HUES64 (cell line): ENCODE results near the gene NKD1.

Experiments used
- H3K27ac ChIP-seq: 2 replicates; pipeline ENCODE4 v1.7.0; 2013; ENCODE audit warnings: low read depth, low read length, inconsistent platforms
- H3K27me3 ChIP-seq: 2 replicates; pipeline ENCODE4 v1.6.1; 2013; ENCODE audit warnings: mild to moderate bottlenecking, low read length; ENCODE audit not compliant: insufficient read depth
- H3K36me3 ChIP-seq: 2 replicates; pipeline ENCODE4 v1.6.1; 2013; ENCODE audit warnings: mild to moderate bottlenecking, low read length; ENCODE audit not compliant: insufficient read depth
- H3K4me1 ChIP-seq: 2 replicates; pipeline ENCODE4 v1.6.1; 2013; ENCODE audit warnings: mild to moderate bottlenecking, low read length, moderate library complexity; ENCODE audit not compliant: insufficient read depth
- H3K4me3 ChIP-seq: 2 replicates; pipeline ENCODE4 v1.5.1; 2013; ENCODE audit warnings: mild to moderate bottlenecking, low read length, moderate library complexity
- H3K9ac ChIP-seq: 2 replicates; pipeline ENCODE4 v1.6.1; 2013; ENCODE audit warnings: mild to moderate bottlenecking, low read depth, low read length
- H3K9me3 ChIP-seq: 2 replicates; pipeline ENCODE4 v1.6.1; 2013; ENCODE audit warnings: low read depth, low read length; ENCODE audit not compliant: insufficient read depth
- WGBS: fragments of 150-250, 120-280 bp; methylation state at CpG from one replicate; pipeline ENCODE4 v1.1.7; 2013; ENCODE audit warnings: missing lambda C conversion rate; 5-methylcytosine and 5-hydroxymethylcytosine counted together

NKD1 gene

GRCh38 chr16:50596762-50597450 is 48.7 kb downstream of the NKD1 start:
- WGBS = 91% methylated on average over 12 of the region's 13 CpGs
- no peak overlapping the region for H3K9ac ChIP-seq
- H3K9me3 ChIP-seq = no peaks in the 10 kb centered on the region
- no peak overlapping the region for H3K4me3 ChIP-seq
- no peaks in the 10 kb centered on the region for H3K36me3 ChIP-seq
- H3K27me3 ChIP-seq = no peaks in the 10 kb centered on the region
- peaks cover 7% of the 10 kb centered on the region; the same call in 1 of the 2 replicates for H3K4me1 ChIP-seq
- no peak overlapping the region for H3K27ac ChIP-seq

- no peaks in the 10 kb centered on the region for H3K27me3 ChIP-seq
- H3K9ac ChIP-seq = no peak overlapping the region
- H3K9me3 ChIP-seq = no peaks in the 10 kb centered on the region
- 94% methylated on average over 17 of the region's 17 CpGs for WGBS
- H3K4me1 ChIP-seq = peaks cover 4% of the 10 kb centered on the region; the same call in 1 of the 2 replicates
- H3K27ac ChIP-seq = no peak overlapping the region
- no peak overlapping the region for H3K4me3 ChIP-seq
- no peaks in the 10 kb centered on the region for H3K36me3 ChIP-seq
These were observed 49.5 kb downstream of the NKD1 start for GRCh38 chr16:50597563-50598255.

GRCh38 chr16:50598256-50598894 is 50.2 kb downstream of the NKD1 start:
- Histone ChIP-seq H3K36me3 (no peaks in the 10 kb centered on the region), H3K27ac (no peak overlapping the region), H3K9me3 (no peaks in the 10 kb centered on the region), H3K4me1 (peaks cover 8% of the 10 kb centered on the region; the same call in 1 of the 2 replicates), H3K9ac (no peak overlapping the region), H3K4me3 (no peak overlapping the region), H3K27me3 (no peaks in the 10 kb centered on the region)
- WGBS = 93% methylated on average over 15 of the region's 15 CpGs

GRCh38 chr16:50598936-50599361 is 50.8 kb downstream of the NKD1 start:
- Histone ChIP-seq H3K27me3 (no peaks in the 10 kb centered on the region), H3K9ac (no peak overlapping the region), H3K27ac (no peak overlapping the region), H3K4me1 (peaks cover 10% of the 10 kb centered on the region; the same call in 1 of the 2 replicates), H3K4me3 (no peak overlapping the region), H3K9me3 (no peaks in the 10 kb centered on the region), H3K36me3 (no peaks in the 10 kb centered on the region)
- 92% methylated on average over 8 of the region's 8 CpGs for WGBS

GRCh38 chr16:50599494-50599893 is 51.3 kb downstream of the NKD1 start:
- no peak overlapping the region for H3K9ac ChIP-seq
- H3K27me3 ChIP-seq = no peaks in the 10 kb centered on the region
- no peaks in the 10 kb centered on the region for H3K36me3 ChIP-seq
- H3K27ac ChIP-seq = no peak overlapping the region
- peaks cover 6% of the 10 kb centered on the region; the same call in 1 of the 2 replicates for H3K4me1 ChIP-seq
- H3K4me3 ChIP-seq = no peak overlapping the region
- WGBS = 96% methylated on average over 6 of the region's 6 CpGs
- no peaks in the 10 kb centered on the region for H3K9me3 ChIP-seq

GRCh38 chr16:50600582-50601283 is 52.5 kb downstream of the NKD1 start:
- WGBS = 90% methylated on average over 15 of the region's 15 CpGs

GRCh38 chr16:50601341-50601740 is 53.1 kb downstream of the NKD1 start:
- 95% methylated on average over 12 of the region's 12 CpGs for WGBS
- H3K4me1 ChIP-seq = peaks cover 6% of the 10 kb centered on the region; the same call in 1 of the 2 replicates
- H3K4me3 ChIP-seq = no peak overlapping the region
- H3K27ac ChIP-seq = no peak overlapping the region
- H3K9me3 ChIP-seq = no peaks in the 10 kb centered on the region
- H3K27me3 ChIP-seq = no peaks in the 10 kb centered on the region
- H3K9ac ChIP-seq = no peak overlapping the region
- H3K36me3 ChIP-seq = no peaks in the 10 kb centered on the region

More at GRCh38 chr16:50600582-50601283, 52.5 kb downstream of the NKD1 start:
- no peaks in the 10 kb centered on the region for H3K27me3 ChIP-seq
- no peak overlapping the region for H3K9ac ChIP-seq
- no peaks in the 10 kb centered on the region for H3K9me3 ChIP-seq
- H3K4me3 ChIP-seq = no peak overlapping the region
- peaks cover 6% of the 10 kb centered on the region; the same call in 1 of the 2 replicates for H3K4me1 ChIP-seq
- no peaks in the 10 kb centered on the region for H3K36me3 ChIP-seq
- H3K27ac ChIP-seq = no peak overlapping the region

- Histone ChIP-seq H3K9ac (no peak overlapping the region), H3K27me3 (no peaks in the 10 kb centered on the region), H3K36me3 (no peaks in the 10 kb centered on the region), H3K4me3 (no peak overlapping the region), H3K27ac (no peak overlapping the region), H3K9me3 (no peaks in the 10 kb centered on the region), H3K4me1 (peaks cover 6% of the 10 kb centered on the region; the same call in 1 of the 2 replicates)
- WGBS = 94% methylated on average over 5 of the region's 5 CpGs
These were observed 53.9 kb downstream of the NKD1 start for GRCh38 chr16:50602126-50602525.

- peaks cover 6% of the 10 kb centered on the region; the same call in 1 of the 2 replicates for H3K4me1 ChIP-seq
- peak overlapping the region; percentile 27; the same call in 1 of the 2 replicates for H3K9ac ChIP-seq
- no peaks in the 10 kb centered on the region for H3K9me3 ChIP-seq
- no peak overlapping the region for H3K27ac ChIP-seq
- no peak overlapping the region for H3K4me3 ChIP-seq
- WGBS = 92% methylated on average over 14 of the region's 14 CpGs
- no peaks in the 10 kb centered on the region for H3K36me3 ChIP-seq
- no peaks in the 10 kb centered on the region for H3K27me3 ChIP-seq
These were observed 54.5 kb downstream of the NKD1 start for GRCh38 chr16:50602531-50603205.
